CD14-positive monocyte (primary cell): Measurements from ENCODE around the gene LCP1. TPM values are rescaled to one million over a fixed set of nuclear protein-coding genes. Genes with fewer than 3 reads are reported as not detected.

ENCODE experiments used
- DNase-seq, 3 donors: peaks; one replicate each; pipeline ENCODE4 v3.0.0-alpha.2; 2011 to 2022
- H2AFZ ChIP-seq: 2 replicates; pipeline ENCODE4 v1.6.0; 2012; ENCODE audit warnings: mild to moderate bottlenecking, low read depth, low read length, inconsistent platforms; ENCODE audit not compliant: insufficient read depth, poor library complexity, severe bottlenecking
- H3K27ac ChIP-seq, 2 donors: 1 replicate in 1 of 2; 2 replicates in 1 of 2; pipeline ENCODE4 v1.5.1; 2012 to 2013; ENCODE audit warnings: low read length in 2 of 2, control low read depth in 1 of 2, inconsistent platforms in 1 of 2, low read depth in 1 of 2, mild to moderate bottlenecking in 1 of 2
- H3K27me3 ChIP-seq, 2 donors: one replicate each; pipeline versions ENCODE4 v1.6.0 to v1.6.1; 2011 to 2013; ENCODE audit warnings: low read length in 2 of 2; ENCODE audit not compliant: control insufficient read depth in 2 of 2, insufficient read depth in 2 of 2
- H3K36me3 ChIP-seq, 2 donors: replicated peaks in 1 of 2; 1 replicate in 1 of 2; 2 replicates in 1 of 2; pipeline versions ENCODE4 v1.5.1 to v1.6.1; 2012 to 2013; ENCODE audit warnings: low read length in 2 of 2, control low read depth in 1 of 2, inconsistent platforms in 1 of 2, mild to moderate bottlenecking in 1 of 2; ENCODE audit not compliant: insufficient read depth in 2 of 2, control insufficient read depth in 1 of 2
- H3K4me1 ChIP-seq, 2 donors: 1 replicate in 1 of 2; 2 replicates in 1 of 2; pipeline versions ENCODE4 v1.5.1 to v1.6.1; 2012 to 2013; ENCODE audit warnings: low read length in 2 of 2, control low read depth in 1 of 2, inconsistent platforms in 1 of 2, mild to moderate bottlenecking in 1 of 2, moderate library complexity in 1 of 2; ENCODE audit not compliant: insufficient read depth in 2 of 2, control insufficient read depth in 1 of 2
- H3K4me2 ChIP-seq: replicated peaks from 2 replicates; pipeline ENCODE3; 2012; ENCODE audit warnings: low read length, moderate library complexity, mild to moderate bottlenecking; ENCODE audit not compliant: poor library complexity, severe bottlenecking; ENCODE audit errors: extremely low read depth
- H3K4me3 ChIP-seq, 3 experiments: fragments of 200-600 bp in 1 of 3; sonication (generic) in 1 of 3; replicated peaks in 1 of 3; 1 replicate in 2 of 3; 2 replicates in 1 of 3; pipeline ENCODE4 v1.5.1; 2011 to 2013; ENCODE audit warnings: low read length in 3 of 3, mild to moderate bottlenecking in 3 of 3, control low read depth in 2 of 3, low read depth in 2 of 3, inconsistent platforms in 1 of 3, moderate library complexity in 1 of 3
- H3K79me2 ChIP-seq: 2 replicates; pipeline ENCODE4 v1.6.0; 2012; ENCODE audit warnings: mild to moderate bottlenecking, control low read depth, inconsistent platforms, low read length, moderate library complexity; ENCODE audit not compliant: insufficient read depth
- H3K9ac ChIP-seq: 2 replicates; pipeline ENCODE4 v1.6.0; 2017; ENCODE audit warnings: low read length, mild to moderate bottlenecking; ENCODE audit not compliant: insufficient read depth, poor library complexity, severe bottlenecking
- H3K9me3 ChIP-seq, 2 donors: replicated peaks in 1 of 2; 1 replicate in 1 of 2; 2 replicates in 1 of 2; pipeline versions ENCODE4 v1.5.1 to v1.6.1; 2012 to 2013; ENCODE audit warnings: low read length in 2 of 2, control low read depth in 1 of 2; ENCODE audit not compliant: control insufficient read depth in 1 of 2, insufficient read depth in 1 of 2
- H4K20me1 ChIP-seq: 2 replicates; pipeline ENCODE4 v1.6.0; 2012; ENCODE audit warnings: mild to moderate bottlenecking, low read length, control low read depth, moderate library complexity; ENCODE audit not compliant: insufficient read depth
- H3K27ac Mint-ChIP-seq, 7 donors: one replicate each; pipeline ENCODE4 v1.8.0; 2020; ENCODE audit warnings: mild to moderate bottlenecking in 7 of 7, mixed read lengths in 7 of 7, moderate library complexity in 6 of 7, inconsistent platforms in 2 of 7
- H3K27me3 Mint-ChIP-seq, 3 donors: one replicate each; pipeline ENCODE4 v1.8.0; 2021 to 2022; ENCODE audit warnings: low read depth in 3 of 3, mild to moderate bottlenecking in 3 of 3, mixed read lengths in 3 of 3, moderate library complexity in 3 of 3, inconsistent platforms in 1 of 3
- H3K36me3 Mint-ChIP-seq, 2 donors: one replicate each; pipeline ENCODE4 v1.8.0; 2020; ENCODE audit warnings: mixed read lengths in 2 of 2, inconsistent platforms in 1 of 2, mild to moderate bottlenecking in 1 of 2
- H3K4me1 Mint-ChIP-seq: one replicate; pipeline ENCODE4 v1.8.0; 2020; ENCODE audit warnings: mild to moderate bottlenecking, mixed read lengths
- H3K4me3 Mint-ChIP-seq, 2 donors: one replicate each; pipeline ENCODE4 v1.8.0; 2020; ENCODE audit warnings: mild to moderate bottlenecking in 2 of 2, mixed read lengths in 2 of 2, moderate library complexity in 1 of 2
- H3K9me3 Mint-ChIP-seq, 7 donors: one replicate each; pipeline ENCODE4 v1.8.0; 2020 to 2022; ENCODE audit warnings: mixed read lengths in 7 of 7, mild to moderate bottlenecking in 6 of 7, moderate library complexity in 6 of 7, inconsistent platforms in 2 of 7
- CTCF ChIP-seq: fragments of 200-600 bp; IDR thresholded peaks from one replicate; pipeline ENCODE4 v1.8.0; 2022; ENCODE audit warnings: antibody characterized with exemption, mild to moderate bottlenecking
- WGBS: methylation state at CpG from one replicate; pipeline ENCODE4 v1.1.5; 2013; ENCODE audit warnings: missing lambda C conversion rate; ENCODE audit not compliant: insufficient coverage; 5-methylcytosine and 5-hydroxymethylcytosine counted together
- intact Hi-C, 2 donors: fragments of 100-400 bp; cut with micrococcal nuclease; formaldehyde crosslinking; loops; one replicate each; pipeline versions ENCODE4 v1.15.0 to v1.15.1; 2023
- polyA plus RNA-seq, 3 donors: library from polyadenylated mRNA; depleted of rRNA in 1 of 3; unstranded in 2 of 3; stranded (reverse) in 1 of 3; fragments of 300-500 nt in 2 of 3; fragments of >200 nt in 1 of 3; fragmentation: Illumina TruSeq in 2 of 3; gene quantifications; 1 replicate in 2 of 3; 2 replicates in 1 of 3; pipeline ENCODE4 v1.2.3, GENCODE V29; 2012 to 2021

The LCP1 gene
- polyA plus RNA-seq, 3 donors, result 653 to 2,003 (median 1,636) TPM

GRCh38 chr13:46079770-46080169 lies 102.2 kb downstream of the LCP1 start:
- H3K27me3 Mint-ChIP-seq, result no peaks in the 10 kb centered on the region
- no peak overlapping the region for H3K27ac ChIP-seq
- intact Hi-C loops, result no loop called here
- H3K4me1 ChIP-seq, result no peaks in the 10 kb centered on the region
- H3K79me2 ChIP-seq, result no peaks in the 10 kb centered on the region
- no peak overlapping the region for H3K4me2 ChIP-seq
- H3K36me3 ChIP-seq, result no peaks in the 10 kb centered on the region
- H3K4me1 Mint-ChIP-seq, result peaks cover 11% of the 10 kb centered on the region
- no peak overlapping the region for H2AFZ ChIP-seq
- TF ChIP-seq CTCF, result no peak
- H4K20me1 ChIP-seq, result no peaks in the 10 kb centered on the region
- no peaks in the 10 kb centered on the region for H3K9me3 ChIP-seq
- no peak for DNase-seq
- peaks cover 0 to under 1% (median 0%) of the 10 kb centered on the region in 7 donors for H3K9me3 Mint-ChIP-seq
- H3K4me3 Mint-ChIP-seq, result no peak overlapping the region
- H3K36me3 Mint-ChIP-seq, result no peaks in the 10 kb centered on the region
- H3K27ac Mint-ChIP-seq, result no peak overlapping the region
- no peak overlapping the region for H3K9ac ChIP-seq
- H3K27me3 ChIP-seq, result no peaks in the 10 kb centered on the region
- no peak overlapping the region for H3K4me3 ChIP-seq
- WGBS, result no CpG with 5 or more reads among the region's 2 CpGs

- H3K36me3 ChIP-seq, result no peaks in the 10 kb centered on the region
- H3K27me3 ChIP-seq, result no peaks in the 10 kb centered on the region
- Mint-ChIP-seq H3K27ac (no peak overlapping the region), H3K36me3 (no peaks in the 10 kb centered on the region), H3K27me3 (no peaks in the 10 kb centered on the region), H3K4me1 (peaks cover 11% of the 10 kb centered on the region), H3K9me3 (peaks cover 0 to 4% (median 0%) of the 10 kb centered on the region in 7 donors), H3K4me3 (no peak overlapping the region)
- no peak overlapping the region for H3K4me2 ChIP-seq
- no peak overlapping the region for H2AFZ ChIP-seq
- intact Hi-C loops, result no loop called here
- no peak overlapping the region for H3K27ac ChIP-seq
- H3K9me3 ChIP-seq, result no peaks in the 10 kb centered on the region
- no peaks in the 10 kb centered on the region for H3K4me1 ChIP-seq
- no peaks in the 10 kb centered on the region for H4K20me1 ChIP-seq
- H3K79me2 ChIP-seq, result no peaks in the 10 kb centered on the region
- TF ChIP-seq CTCF, result no peak
- no CpG with 5 or more reads among the region's 1 CpG for WGBS
- DNase-seq, result peak in 2 of 3 donors; percentile 22 to 23
- no peak overlapping the region for H3K4me3 ChIP-seq
- no peak overlapping the region for H3K9ac ChIP-seq
These were observed 104.7 kb downstream of the LCP1 start for GRCh38 chr13:46077265-46077664.
